GM12878 (cell line): Measurements from ENCODE around the gene CFAP74. TPM values are rescaled to one million over a fixed set of nuclear protein-coding genes. Genes with fewer than 3 reads are reported as not detected.

Source experiments
- ATAC-seq: fragments of 200-7000 bp; cut with Tn5 transposase; 3 replicates; pipeline ENCODE4 v1.9.1; 2020; ENCODE audit warnings: mild to moderate bottlenecking, moderate library complexity
- Bru-seq: library from RNA; stranded (reverse); fragments of 400-500 nt; gene quantifications from one replicate; lab custom pipeline; 2021; lab: Mats Ljungman, UMichigan
- BruChase-seq, 2 experiments: library from RNA; stranded (reverse); fragments of 400-500 nt; gene quantifications; one replicate each; lab custom pipeline; 2021; lab: Mats Ljungman, UMichigan
- BruUV-seq: library from RNA; stranded (reverse); fragments of 400-500 nt; replicated peaks from 2 replicates; lab custom pipeline; 2021; lab: Mats Ljungman, UMichigan
- CTCF ChIA-PET: fragments of 300-600 bp; sonication (Branson Sonifier 250); formaldehyde crosslinking; extraction: SDS; loops from one replicate; lab custom pipeline; 2021; ENCODE audit warnings: inconsistent platforms; lab: Yijun Ruan, JAX
- POLR2A ChIA-PET: fragments of 350-600 bp; formaldehyde crosslinking; extraction: SDS; loops from one replicate; lab custom pipeline; 2021; ENCODE audit warnings: inconsistent platforms; lab: Charles Lee
- RAD21 ChIA-PET: fragments of 300-600 bp; sonication (Branson Sonifier 250); formaldehyde crosslinking; loops from one replicate; lab custom pipeline; 2023; ENCODE audit warnings: antibody characterized with exemption; ENCODE audit not compliant: unreplicated experiment; lab: Charles Lee
- SMC1A ChIA-PET: fragments of 300-600 bp; sonication (Branson Sonifier 250); formaldehyde crosslinking; loops from one replicate; lab custom pipeline; 2023; ENCODE audit not compliant: unreplicated experiment, uncharacterized antibody; lab: Charles Lee
- DNase-seq: peaks from one replicate; pipeline ENCODE4 v3.0.0-alpha.2; 2011; ENCODE audit warnings: low read depth, low spot score
- FAIRE-seq: peaks from 3 replicates; lab custom pipeline; 2011; peaks lifted over from hg19 to GRCh38; lab: Jason Lieb, UNC
- H2AFZ ChIP-seq: 2 replicates; pipeline ENCODE4 v1.6.0; 2011; ENCODE audit warnings: low read depth, low read length, control low read depth; ENCODE audit not compliant: control insufficient read depth
- H3K27ac ChIP-seq: 2 replicates; pipeline ENCODE4 v1.5.1; 2011; ENCODE audit warnings: control low read depth; ENCODE audit not compliant: control insufficient read depth, insufficient read depth
- H3K27me3 ChIP-seq, 2 experiments: replicated peaks in 1 of 2; 2 replicates each; pipeline versions ENCODE4 v1.6.0 to v1.6.1; 2011; ENCODE audit warnings: low read length in 1 of 2; ENCODE audit not compliant: control insufficient read depth in 2 of 2, insufficient read depth in 2 of 2
- H3K36me3 ChIP-seq, 2 experiments: 2 replicates each; pipeline ENCODE4 v1.5.1; 2011; ENCODE audit warnings: low read length in 1 of 2; ENCODE audit not compliant: control insufficient read depth in 2 of 2, insufficient read depth in 2 of 2
- H3K4me1 ChIP-seq: 2 replicates; pipeline ENCODE4 v1.6.1; 2011; ENCODE audit warnings: mild to moderate bottlenecking, low read length, moderate library complexity, mixed read lengths; ENCODE audit not compliant: control insufficient read depth, insufficient read depth
- H3K4me2 ChIP-seq: 2 replicates; pipeline ENCODE4 v1.6.0; 2011; ENCODE audit warnings: control low read depth; ENCODE audit not compliant: control insufficient read depth, insufficient read depth
- H3K4me3 ChIP-seq: fragments of 200-600 bp; sonication (generic); 2 replicates; pipeline ENCODE4 v1.5.1; 2016
- H3K79me2 ChIP-seq: 2 replicates; pipeline ENCODE4 v1.6.0; 2011; ENCODE audit warnings: low read length; ENCODE audit not compliant: control insufficient read depth, insufficient read depth
- H3K9ac ChIP-seq: 2 replicates; pipeline ENCODE4 v1.8.0; 2011; ENCODE audit warnings: low read length, control low read depth, mixed read lengths; ENCODE audit not compliant: control insufficient read depth, insufficient read depth
- H3K9me3 ChIP-seq: replicated peaks from 3 replicates; pipeline ENCODE4 v1.5.1; 2011; ENCODE audit warnings: mild to moderate bottlenecking, low read length; ENCODE audit not compliant: control insufficient read depth, insufficient read depth
- H4K20me1 ChIP-seq: 2 replicates; pipeline ENCODE4 v1.6.0; 2011; ENCODE audit not compliant: control insufficient read depth, insufficient read depth
- FOS ChIP-seq: IDR thresholded peaks from 3 replicates; pipeline ENCODE4 v1.6.1; 2011; ENCODE audit warnings: borderline replicate concordance; ENCODE audit not compliant: insufficient read length; ENCODE audit errors: extremely low read depth
- HCFC1 ChIP-seq: fragments of 150-350 bp; IDR thresholded peaks from 2 replicates; pipeline ENCODE4 v1.6.1; 2014; ENCODE audit warnings: low read length
- NFYA ChIP-seq: IDR thresholded peaks from 2 replicates; pipeline ENCODE4 v1.6.1; 2011; ENCODE audit warnings: low read depth, mild to moderate bottlenecking, low read length, improper control_type of control experiment, borderline replicate concordance
- NR2C1 ChIP-seq: fragments of 450-650 bp; IDR thresholded peaks from 2 replicates; pipeline ENCODE4 v1.6.1; 2017; ENCODE audit warnings: antibody characterized with exemption, mild to moderate bottlenecking, moderate library complexity
- RBBP5 ChIP-seq: fragments of 200-600 bp; sonication (generic); conservative IDR thresholded peaks from 2 replicates; pipeline ENCODE4 v1.6.1; 2016
- RELB ChIP-seq: fragments of 450-650 bp; IDR thresholded peaks from 2 replicates; pipeline ENCODE4 v1.6.1; 2017; ENCODE audit warnings: low read depth, mild to moderate bottlenecking, moderate library complexity
- SRF ChIP-seq, 2 experiments: IDR thresholded peaks; 2 replicates each; pipeline ENCODE4 v1.6.1; 2011; ENCODE audit warnings: low read depth in 2 of 2, low read length in 2 of 2, mild to moderate bottlenecking in 1 of 2, moderate library complexity in 1 of 2
- STAT1 ChIP-seq: fragments of 450-650 bp; conservative IDR thresholded peaks from 2 replicates; pipeline ENCODE4 v1.6.1; 2014; ENCODE audit warnings: antibody characterized with exemption, mild to moderate bottlenecking
- ZBTB11 ChIP-seq: fragments of 450-650 bp; formaldehyde crosslinking; IDR thresholded peaks from 2 replicates; pipeline ENCODE4 v1.5.0; 2022; ENCODE audit warnings: mild to moderate bottlenecking, missing genetic modification characterization
- WGBS: methylation state at CpG from one replicate; pipeline ENCODE4 v1.1.6; 2016; ENCODE audit warnings: low lambda C conversion rate; ENCODE audit not compliant: insufficient replicate concordance, insufficient coverage; ENCODE audit errors: missing lambda C conversion rate; 5-methylcytosine and 5-hydroxymethylcytosine counted together
- in situ Hi-C: fragments of 300-500 bp; cut with MboI; formaldehyde crosslinking; loops from 9 replicates; pipeline ENCODE4 v1.14.3; 2018; ENCODE audit warnings: mixed read lengths
- intact Hi-C: fragments of 100-400 bp; cut with micrococcal nuclease; formaldehyde crosslinking; loops from one replicate; pipeline ENCODE4 v1.14.2; 2022; ENCODE audit not compliant: unreplicated experiment
- long read RNA-seq, 2 experiments: library from polyadenylated mRNA; unstranded; transcript quantifications; one replicate each; pipeline ENCODE4 v2.0.0, GENCODE V29; 2019 to 2020
- polyA minus RNA-seq, 3 experiments: library from RNA; depleted of rRNA, polyadenylated mRNA; stranded (reverse); fragments of >200 nt; gene quantifications; 2 replicates each; pipeline ENCODE4 v1.2.3, GENCODE V29; 2011
- polyA plus RNA-seq, 11 experiments: library from polyadenylated mRNA; depleted of rRNA in 4 of 11; unstranded in 6 of 11; stranded (reverse) in 5 of 11; fragments of >200 nt; fragmentation: Nextera tagmentation in 4 of 11; fragmentation: Illumina TruSeq in 1 of 11; extraction: Ambion mirVana in 4 of 11; extraction: Trizol in 1 of 11; gene quantifications; 1 replicate in 1 of 11; 2 replicates in 10 of 11; pipeline versions ENCODE4 v1.2.1 to v1.2.3, GENCODE V29; 2011 to 2016; ENCODE audit warnings: inconsistent platforms in 2 of 11, missing spikeins in 2 of 11, low read depth in 1 of 11
- total RNA-seq, 4 experiments: library from RNA; depleted of rRNA in 3 of 4; stranded (reverse); fragments of >200 nt in 3 of 4; fragmentation: Illumina TruSeq in 1 of 4; extraction: Trizol in 1 of 4; gene quantifications; 2 replicates each; pipeline versions ENCODE4 v1.2.1 to v1.2.3, GENCODE V29; 2013 to 2021
- TF ChIP-seq, protein P1 (sequence below): fragments of 450-650 bp; IDR thresholded peaks from 2 replicates; pipeline ENCODE4 v1.6.1; 2014; ENCODE audit warnings: mild to moderate bottlenecking
- TF ChIP-seq, protein P2 (sequence below): fragments of 150-350 bp; IDR thresholded peaks from 2 replicates; pipeline ENCODE4 v1.6.1; 2016; ENCODE audit warnings: low read depth, low read length

The CFAP74 gene
- total RNA-seq (2013; cell fraction: nucleolus; rRNA removed): not detected in 2 replicates
- not detected in 2 replicates for total RNA-seq (2014; rRNA removed)
- not detected in 2 replicates for total RNA-seq (2014; rRNA removed; fragmentation: Illumina TruSeq; extraction: Trizol)
- total RNA-seq (2021): not detected in 2 replicates
- not detected for polyA plus RNA-seq (2011; ENCODE audit: low read depth)
- polyA plus RNA-seq (2011; rRNA removed): not detected in 2 replicates
- polyA plus RNA-seq (2011; cell fraction: cytosol; rRNA removed): not detected in 2 replicates
- not detected in 2 replicates for polyA plus RNA-seq (2011; cell fraction: nucleus; rRNA removed)
- not detected in 2 replicates for polyA plus RNA-seq (2012)
- polyA plus RNA-seq (2014; fragmentation: Illumina TruSeq; extraction: Trizol): 0.01 TPM in 1 of 2 replicates, not detected in the other
- not detected for polyA plus RNA-seq (2014; fragmentation: Nextera tagmentation; extraction: Ambion mirVana)
- not detected in 2 replicates for polyA plus RNA-seq (2014; rRNA removed)
- polyA plus RNA-seq (2016; fragmentation: Nextera tagmentation; extraction: Ambion mirVana): not detected
- not detected in 2 replicates for polyA minus RNA-seq (2011; rRNA and poly(A)+ RNA removed)
- not detected in 2 replicates for polyA minus RNA-seq (2011; cell fraction: cytosol; rRNA and poly(A)+ RNA removed)
- polyA minus RNA-seq (2011; cell fraction: nucleus; rRNA and poly(A)+ RNA removed): not detected in 2 replicates
- percentile 1 among the genes with signal in this experiment for Bru-seq, nascent RNA
- BruChase-seq, experiment 1, labeled RNA remaining after a 6-hour chase: percentile 0 among the genes with signal in this experiment
- not detected for BruChase-seq, experiment 2, labeled RNA remaining after a 2-hour chase
- long read RNA-seq, experiment 1: 0 reads
- long read RNA-seq, experiment 2: 0 reads

GRCh38 chr1:2003541-2004131 is at the start of gene CFAP74:
Gene CFAP74, minus strand, starts transcription at chr1:2003786. Its CDS starts 12,830 bp downstream, at chr1:1990956.
- CTCF ChIA-PET: no interaction called here
- H3K4me2 ChIP-seq: no peak within 1 kb of the TSS
- no peak for TF ChIP-seq STAT1
- TF ChIP-seq NR2C1: no peak
- no peak for TF ChIP-seq RELB
- TF ChIP-seq NFYA: no peak
- no peak for TF ChIP-seq ZBTB11 (CRISPR knock-in tag)
- no peak for TF ChIP-seq SRF (IDR thresholded peaks at IDR 0.05; ENCODE audit: low read depth in 2 of 2, low read length in 2 of 2)
- no peak for TF ChIP-seq FOS
- TF ChIP-seq, protein P1, sequence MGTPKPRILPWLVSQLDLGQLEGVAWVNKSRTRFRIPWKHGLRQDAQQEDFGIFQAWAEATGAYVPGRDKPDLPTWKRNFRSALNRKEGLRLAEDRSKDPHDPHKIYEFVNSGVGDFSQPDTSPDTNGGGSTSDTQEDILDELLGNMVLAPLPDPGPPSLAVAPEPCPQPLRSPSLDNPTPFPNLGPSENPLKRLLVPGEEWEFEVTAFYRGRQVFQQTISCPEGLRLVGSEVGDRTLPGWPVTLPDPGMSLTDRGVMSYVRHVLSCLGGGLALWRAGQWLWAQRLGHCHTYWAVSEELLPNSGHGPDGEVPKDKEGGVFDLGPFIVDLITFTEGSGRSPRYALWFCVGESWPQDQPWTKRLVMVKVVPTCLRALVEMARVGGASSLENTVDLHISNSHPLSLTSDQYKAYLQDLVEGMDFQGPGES: no peak
- TF ChIP-seq, protein P2, sequence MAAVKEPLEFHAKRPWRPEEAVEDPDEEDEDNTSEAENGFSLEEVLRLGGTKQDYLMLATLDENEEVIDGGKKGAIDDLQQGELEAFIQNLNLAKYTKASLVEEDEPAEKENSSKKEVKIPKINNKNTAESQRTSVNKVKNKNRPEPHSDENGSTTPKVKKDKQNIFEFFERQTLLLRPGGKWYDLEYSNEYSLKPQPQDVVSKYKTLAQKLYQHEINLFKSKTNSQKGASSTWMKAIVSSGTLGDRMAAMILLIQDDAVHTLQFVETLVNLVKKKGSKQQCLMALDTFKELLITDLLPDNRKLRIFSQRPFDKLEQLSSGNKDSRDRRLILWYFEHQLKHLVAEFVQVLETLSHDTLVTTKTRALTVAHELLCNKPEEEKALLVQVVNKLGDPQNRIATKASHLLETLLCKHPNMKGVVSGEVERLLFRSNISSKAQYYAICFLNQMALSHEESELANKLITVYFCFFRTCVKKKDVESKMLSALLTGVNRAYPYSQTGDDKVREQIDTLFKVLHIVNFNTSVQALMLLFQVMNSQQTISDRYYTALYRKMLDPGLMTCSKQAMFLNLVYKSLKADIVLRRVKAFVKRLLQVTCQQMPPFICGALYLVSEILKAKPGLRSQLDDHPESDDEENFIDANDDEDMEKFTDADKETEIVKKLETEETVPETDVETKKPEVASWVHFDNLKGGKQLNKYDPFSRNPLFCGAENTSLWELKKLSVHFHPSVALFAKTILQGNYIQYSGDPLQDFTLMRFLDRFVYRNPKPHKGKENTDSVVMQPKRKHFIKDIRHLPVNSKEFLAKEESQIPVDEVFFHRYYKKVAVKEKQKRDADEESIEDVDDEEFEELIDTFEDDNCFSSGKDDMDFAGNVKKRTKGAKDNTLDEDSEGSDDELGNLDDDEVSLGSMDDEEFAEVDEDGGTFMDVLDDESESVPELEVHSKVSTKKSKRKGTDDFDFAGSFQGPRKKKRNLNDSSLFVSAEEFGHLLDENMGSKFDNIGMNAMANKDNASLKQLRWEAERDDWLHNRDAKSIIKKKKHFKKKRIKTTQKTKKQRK: no peak
- TF ChIP-seq RBBP5: no peak
- TF ChIP-seq HCFC1: no peak

More at GRCh38 chr1:2003541-2004131, at the start of gene CFAP74:
- Histone ChIP-seq H3K4me3 (no peak within 1 kb of the TSS), H3K9ac (no peak within 1 kb of the TSS), H4K20me1 (no peaks in the 10 kb centered on the region), H3K4me1 (no peaks in the 10 kb centered on the region), H3K9me3 (no peaks in the 10 kb centered on the region), H2AFZ (no peak within 1 kb of the TSS), H3K36me3 (no peaks in the 10 kb centered on the region), H3K79me2 (no peaks in the 10 kb centered on the region), H3K27ac (no peak within 1 kb of the TSS), H3K27me3 (no peaks in the 10 kb centered on the region; a peak in 1 of 4 replicates)
- intact Hi-C loops: no loop called here
- ATAC-seq (no peak), DNase-seq (no peak), FAIRE-seq (no peak)
- WGBS: 21% methylated on average over 28 of the region's 49 CpGs
- no TSS peak for BruUV-seq
- ChIA-PET RAD21 (no interaction called here), SMC1A (no interaction called here), POLR2A (no interaction called here)
- in situ Hi-C loops: no loop called here
